WTC11 (cell line): ENCODE measurements around the gene CHTOP. TPM values are rescaled to one million over a fixed set of nuclear protein-coding genes. Genes with fewer than 3 reads are reported as not detected.
A peak's percentile ranks its signal among the peaks of the same experiment; 100 is the strongest.

Source experiments
- ATAC-seq: fragments of 200-7000 bp; cut with Tn5 transposase; 2 replicates; pipeline ENCODE4 v1.10.0; 2021; ENCODE audit warnings: mild to moderate bottlenecking, moderate library complexity
- CTCF ChIA-PET: fragments of 300-600 bp; sonication (Branson Sonifier 250); formaldehyde crosslinking; loops from one replicate; lab custom pipeline; 2021; ENCODE audit warnings: antibody characterized with exemption; lab: Charles Lee
- POLR2A ChIA-PET: fragments of 350-600 bp; sonication (Branson Sonifier 250); formaldehyde crosslinking; loops from one replicate; lab custom pipeline; 2021; ENCODE audit warnings: antibody characterized with exemption; lab: Charles Lee
- DNase-seq: peaks from one replicate; pipeline ENCODE4 v3.0.0; 2021; ENCODE audit warnings: low spot score
- H3K27ac Mint-ChIP-seq: 2 replicates; pipeline ENCODE4 v1.8.0; 2021; ENCODE audit warnings: mixed read lengths
- H3K27me3 Mint-ChIP-seq: 2 replicates; pipeline ENCODE4 v1.8.0; 2021; ENCODE audit warnings: low read depth, mild to moderate bottlenecking, moderate library complexity, mixed read lengths
- H3K36me3 Mint-ChIP-seq: 2 replicates; pipeline ENCODE4 v1.8.0; 2021; ENCODE audit warnings: mixed read lengths
- H3K4me1 Mint-ChIP-seq: 2 replicates; pipeline ENCODE4 v1.8.0; 2022; ENCODE audit warnings: mixed read lengths
- H3K4me3 Mint-ChIP-seq: 2 replicates; pipeline ENCODE4 v1.8.0; 2021; ENCODE audit warnings: mild to moderate bottlenecking, moderate library complexity, mixed read lengths
- H3K9me3 Mint-ChIP-seq: 2 replicates; pipeline ENCODE4 v1.8.0; 2021; ENCODE audit warnings: mixed read lengths
- ARID4B ChIP-seq: sonication (generic); formaldehyde crosslinking; IDR thresholded peaks from 2 replicates; pipeline ENCODE4 v1.8.0; 2023; ENCODE audit warnings: missing genetic modification reagents, mild to moderate bottlenecking, borderline replicate concordance
- ATF3 ChIP-seq: sonication (generic); formaldehyde crosslinking; conservative IDR thresholded peaks from 2 replicates; pipeline ENCODE4 v1.8.1; 2022; ENCODE audit warnings: mild to moderate bottlenecking, missing genetic modification reagents
- CDX4 ChIP-seq: fragments of 250-450 bp; sonication (Bioruptor Pico); IDR thresholded peaks from 2 replicates; pipeline ENCODE4 v1.9.0; 2021; ENCODE audit warnings: moderate library complexity, mild to moderate bottlenecking, inconsistent platforms, borderline replicate concordance
- E2F1 ChIP-seq: sonication (generic); formaldehyde crosslinking; IDR thresholded peaks from 2 replicates; pipeline ENCODE4 v1.8.0; 2022; ENCODE audit warnings: mild to moderate bottlenecking, missing genetic modification reagents
- ELF4 ChIP-seq: sonication (generic); formaldehyde crosslinking; IDR thresholded peaks from 2 replicates; pipeline ENCODE4 v1.8.1; 2022; ENCODE audit warnings: low read depth, mild to moderate bottlenecking, moderate library complexity, missing genetic modification reagents
- ESRRA ChIP-seq: sonication (generic); formaldehyde crosslinking; IDR thresholded peaks from 2 replicates; pipeline ENCODE4 v1.8.1; 2022; ENCODE audit warnings: mild to moderate bottlenecking, missing genetic modification reagents, borderline replicate concordance
- FOXK1 ChIP-seq: sonication (generic); formaldehyde crosslinking; IDR thresholded peaks from 2 replicates; pipeline ENCODE4 v1.8.0; 2022; ENCODE audit warnings: mild to moderate bottlenecking, moderate library complexity, missing genetic modification reagents
- GABPB1 ChIP-seq: sonication (generic); formaldehyde crosslinking; IDR thresholded peaks from 2 replicates; pipeline ENCODE4 v1.8.1; 2023; ENCODE audit warnings: mild to moderate bottlenecking, missing genetic modification reagents
- KAT7 ChIP-seq: sonication (generic); formaldehyde crosslinking; IDR thresholded peaks from 2 replicates; pipeline ENCODE4 v1.8.1; 2023; ENCODE audit warnings: missing genetic modification reagents, mild to moderate bottlenecking, borderline replicate concordance
- MYBL2 ChIP-seq: sonication (generic); formaldehyde crosslinking; IDR thresholded peaks from 2 replicates; pipeline ENCODE4 v1.8.1; 2023; ENCODE audit warnings: mild to moderate bottlenecking, moderate library complexity, missing genetic modification reagents
- PRRX2 ChIP-seq: fragments of 250-450 bp; sonication (Bioruptor Pico); IDR thresholded peaks from 2 replicates; pipeline ENCODE4 v1.8.0; 2021; ENCODE audit warnings: mild to moderate bottlenecking
- RORB ChIP-seq: fragments of 250-450 bp; sonication (Bioruptor Pico); IDR thresholded peaks from 2 replicates; pipeline ENCODE4 v1.9.0; 2021; ENCODE audit warnings: mild to moderate bottlenecking
- SMAD4 ChIP-seq: sonication (generic); formaldehyde crosslinking; IDR thresholded peaks from 2 replicates; pipeline ENCODE4 v1.8.0; 2022; ENCODE audit warnings: mild to moderate bottlenecking, missing genetic modification reagents
- TEAD4 ChIP-seq: sonication (generic); formaldehyde crosslinking; IDR thresholded peaks from 2 replicates; pipeline ENCODE4 v1.8.0; 2022; ENCODE audit warnings: mild to moderate bottlenecking, missing genetic modification reagents
- ZBTB21 ChIP-seq: sonication (generic); formaldehyde crosslinking; IDR thresholded peaks from 2 replicates; pipeline ENCODE4 v1.8.1; 2023; ENCODE audit warnings: mild to moderate bottlenecking, missing genetic modification reagents, borderline replicate concordance
- ZNF219 ChIP-seq: sonication (generic); formaldehyde crosslinking; IDR thresholded peaks from 2 replicates; pipeline ENCODE4 v1.8.0; 2023; ENCODE audit warnings: missing genetic modification reagents, mild to moderate bottlenecking, borderline replicate concordance
- ZNF396 ChIP-seq: fragments of 250-450 bp; sonication (Bioruptor Pico); IDR thresholded peaks from 2 replicates; pipeline ENCODE4 v1.8.0; 2021; ENCODE audit warnings: mild to moderate bottlenecking, moderate library complexity, borderline replicate concordance
- total RNA-seq: library from RNA; stranded (reverse); gene quantifications from 3 replicates; pipeline ENCODE4 v1.2.3, GENCODE V29; 2021
- TF ChIP-seq, protein P1 (sequence below): sonication (generic); formaldehyde crosslinking; IDR thresholded peaks from 2 replicates; pipeline ENCODE4 v1.8.0; 2023; ENCODE audit warnings: mild to moderate bottlenecking, missing genetic modification reagents
- TF ChIP-seq, protein P2 (sequence below): sonication (generic); formaldehyde crosslinking; IDR thresholded peaks from 2 replicates; pipeline ENCODE4 v1.8.0; 2022; ENCODE audit warnings: mild to moderate bottlenecking, missing genetic modification reagents
- TF ChIP-seq, protein P3 (sequence below): sonication (generic); formaldehyde crosslinking; IDR thresholded peaks from 2 replicates; pipeline ENCODE4 v1.8.1; 2023; ENCODE audit warnings: mild to moderate bottlenecking, missing genetic modification reagents, moderate library complexity

The CHTOP gene
- total RNA-seq, 1 experiment from 2014 or later = 101 TPM

GRCh38 chr1:153616144-153616916 lies 17.5 kb upstream of the CHTOP start, which contains the start of gene S100A14:
S100A14 (minus strand) TSS chr1:153616325; CDS start chr1:153615858, 467 bp downstream.
- H3K4me3 Mint-ChIP-seq = no peak within 1 kb of the TSS
- H3K27me3 Mint-ChIP-seq = no peaks in the 10 kb centered on the region; the same call in 1 of the 2 replicates
- peak; percentile 68 for TF ChIP-seq GABPB1
- TF ChIP-seq MYBL2 = no peak
- H3K4me1 Mint-ChIP-seq = peaks cover 34% of the 10 kb centered on the region
- no peak within 1 kb of the TSS; the same call in 1 of the 2 replicates for H3K27ac Mint-ChIP-seq
- ATAC-seq (peak; percentile 19), DNase-seq (no peak)
- ChIA-PET POLR2A (interaction anchor here (0.6 to 1.7 kb wide), 3 partner anchors 11 to 120 kb away, joined by 3 to 15 read pairs (median 5); partner anchors contain the start of gene S100A13), CTCF (interaction anchor here (0.9 to 14.4 kb wide), 16 partner anchors 9 to 261 kb away, joined by 3 to 230 read pairs (median 6); partner anchors contain the start of genes CHTOP, S100A1, S100A13 and S100A2)
- peaks cover 11% of the 10 kb centered on the region for H3K36me3 Mint-ChIP-seq
- no peaks in the 10 kb centered on the region for H3K9me3 Mint-ChIP-seq

GRCh38 chr1:153616917-153617311 lies 17.0 kb upstream of the CHTOP start:
- H3K4me1 Mint-ChIP-seq = peaks cover 28% of the 10 kb centered on the region
- POLR2A ChIA-PET = interaction anchor here (0.6 to 1.7 kb wide), 3 partner anchors 10 to 119 kb away, joined by 3 to 15 read pairs (median 5); partner anchors contain the start of gene S100A13
- ATAC-seq (no peak), DNase-seq (no peak)
- H3K27me3 Mint-ChIP-seq = no peaks in the 10 kb centered on the region
- H3K4me3 Mint-ChIP-seq = no peak overlapping the region
- CTCF ChIA-PET = interaction anchor here (0.9 to 14.4 kb wide), 13 partner anchors 9 to 261 kb away, joined by 3 to 230 read pairs (median 6); partner anchors contain the start of genes CHTOP, S100A1 and S100A13
- H3K9me3 Mint-ChIP-seq = no peaks in the 10 kb centered on the region
- no peak overlapping the region; the same call in 1 of the 2 replicates for H3K27ac Mint-ChIP-seq
- peaks cover 11% of the 10 kb centered on the region for H3K36me3 Mint-ChIP-seq
- no peak for TF ChIP-seq ARID4B (CRISPR knock-in tag)
- TF ChIP-seq, protein P1, sequence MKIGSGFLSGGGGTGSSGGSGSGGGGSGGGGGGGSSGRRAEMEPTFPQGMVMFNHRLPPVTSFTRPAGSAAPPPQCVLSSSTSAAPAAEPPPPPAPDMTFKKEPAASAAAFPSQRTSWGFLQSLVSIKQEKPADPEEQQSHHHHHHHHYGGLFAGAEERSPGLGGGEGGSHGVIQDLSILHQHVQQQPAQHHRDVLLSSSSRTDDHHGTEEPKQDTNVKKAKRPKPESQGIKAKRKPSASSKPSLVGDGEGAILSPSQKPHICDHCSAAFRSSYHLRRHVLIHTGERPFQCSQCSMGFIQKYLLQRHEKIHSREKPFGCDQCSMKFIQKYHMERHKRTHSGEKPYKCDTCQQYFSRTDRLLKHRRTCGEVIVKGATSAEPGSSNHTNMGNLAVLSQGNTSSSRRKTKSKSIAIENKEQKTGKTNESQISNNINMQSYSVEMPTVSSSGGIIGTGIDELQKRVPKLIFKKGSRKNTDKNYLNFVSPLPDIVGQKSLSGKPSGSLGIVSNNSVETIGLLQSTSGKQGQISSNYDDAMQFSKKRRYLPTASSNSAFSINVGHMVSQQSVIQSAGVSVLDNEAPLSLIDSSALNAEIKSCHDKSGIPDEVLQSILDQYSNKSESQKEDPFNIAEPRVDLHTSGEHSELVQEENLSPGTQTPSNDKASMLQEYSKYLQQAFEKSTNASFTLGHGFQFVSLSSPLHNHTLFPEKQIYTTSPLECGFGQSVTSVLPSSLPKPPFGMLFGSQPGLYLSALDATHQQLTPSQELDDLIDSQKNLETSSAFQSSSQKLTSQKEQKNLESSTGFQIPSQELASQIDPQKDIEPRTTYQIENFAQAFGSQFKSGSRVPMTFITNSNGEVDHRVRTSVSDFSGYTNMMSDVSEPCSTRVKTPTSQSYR (CRISPR knock-in tag) = no peak
- TF ChIP-seq ELF4 = no peak
- no peak for TF ChIP-seq ZBTB21 (CRISPR knock-in tag)
- TF ChIP-seq KAT7 (CRISPR knock-in tag) = no peak
- no peak for TF ChIP-seq PRRX2
- TF ChIP-seq CDX4 (CRISPR knock-in tag) = no peak
- TF ChIP-seq SMAD4 (CRISPR knock-in tag) = no peak
- no peak for TF ChIP-seq TEAD4 (CRISPR knock-in tag)
- TF ChIP-seq, protein P2, sequence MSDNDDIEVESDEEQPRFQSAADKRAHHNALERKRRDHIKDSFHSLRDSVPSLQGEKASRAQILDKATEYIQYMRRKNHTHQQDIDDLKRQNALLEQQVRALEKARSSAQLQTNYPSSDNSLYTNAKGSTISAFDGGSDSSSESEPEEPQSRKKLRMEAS (CRISPR knock-in tag) = no peak
- TF ChIP-seq FOXK1 (CRISPR knock-in tag) = no peak
- no peak for TF ChIP-seq RORB (CRISPR knock-in tag)
- TF ChIP-seq ATF3 (CRISPR knock-in tag) = no peak
- TF ChIP-seq, protein P3, sequence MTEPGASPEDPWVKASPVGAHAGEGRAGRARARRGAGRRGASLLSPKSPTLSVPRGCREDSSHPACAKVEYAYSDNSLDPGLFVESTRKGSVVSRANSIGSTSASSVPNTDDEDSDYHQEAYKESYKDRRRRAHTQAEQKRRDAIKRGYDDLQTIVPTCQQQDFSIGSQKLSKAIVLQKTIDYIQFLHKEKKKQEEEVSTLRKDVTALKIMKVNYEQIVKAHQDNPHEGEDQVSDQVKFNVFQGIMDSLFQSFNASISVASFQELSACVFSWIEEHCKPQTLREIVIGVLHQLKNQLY = no peak
- TF ChIP-seq E2F1 (CRISPR knock-in tag) = no peak
- TF ChIP-seq ESRRA (CRISPR knock-in tag) = no peak
- no peak for TF ChIP-seq ZNF219 (CRISPR knock-in tag)
- TF ChIP-seq ZNF396 (CRISPR knock-in tag) = no peak
- TF ChIP-seq, all 79 proteins: peak for 0
